Fibroblast of peridontal ligament (primary cell): ENCODE results near the gene CEP72.
"Not testable (repeated sequence)": the region's sequence is repeated elsewhere in the genome, so short reads cannot be mapped to it uniquely, and the experiment has no call there.

Source experiments
- DNase-seq: peaks from one replicate; pipeline ENCODE4 v3.0.0-alpha.2; 2010; ENCODE audit errors: extremely low read depth

The CEP72 gene

DNA sequence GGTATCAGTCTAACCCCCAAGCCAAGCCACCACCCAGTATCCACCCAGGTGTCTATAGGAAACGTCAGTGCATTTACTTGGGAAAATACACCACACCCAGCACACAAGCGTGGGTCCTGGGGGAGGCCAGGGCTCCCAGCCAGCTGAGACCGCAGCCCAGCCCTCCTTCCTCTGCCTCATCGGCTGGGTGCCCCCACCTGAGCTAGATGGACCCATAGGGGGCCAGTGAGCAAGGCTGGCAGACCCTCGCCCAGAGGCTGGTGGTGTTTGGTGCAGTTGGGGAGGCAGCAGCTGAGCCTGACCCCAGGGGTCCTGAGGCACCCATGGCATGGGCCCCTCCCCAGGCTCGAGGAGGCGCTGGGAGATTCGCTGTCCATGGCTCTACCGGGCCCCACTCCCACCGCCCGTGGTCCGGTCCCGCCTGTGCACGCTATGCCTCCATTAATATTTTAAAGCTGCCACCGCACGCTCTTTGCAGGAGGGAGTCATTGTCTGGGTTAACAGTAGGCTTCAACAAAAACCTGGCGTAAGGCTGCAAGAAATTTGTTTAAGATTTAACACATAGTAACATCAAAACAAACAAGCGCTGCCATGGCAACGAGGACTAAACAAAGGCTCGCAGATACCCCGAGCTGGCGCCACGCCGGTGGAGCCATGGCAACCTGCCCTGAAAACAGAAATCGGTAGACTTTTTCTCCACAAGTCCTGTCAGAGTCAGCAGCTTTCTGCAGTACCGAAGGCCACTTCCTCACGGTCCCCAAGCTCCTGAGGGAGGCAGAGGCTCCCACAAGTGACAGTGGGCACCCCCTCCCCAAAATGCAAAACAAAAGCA is 60.4 kb downstream of the CEP72 start:
- DNase-seq = peak; percentile 76

- DNase-seq = no peak
These were observed 61.2 kb downstream of the CEP72 start for GRCh38 chr5:673161-673830.

- DNase-seq = no peak
These were observed 61.9 kb downstream of the CEP72 start for GRCh38 chr5:673831-674629.

- DNase-seq = no peak
These were observed 62.5 kb downstream of the CEP72 start for GRCh38 chr5:674630-675011.

- no peak for DNase-seq
These were observed 63.2 kb downstream of the CEP72 start for GRCh38 chr5:675111-675870.

DNA sequence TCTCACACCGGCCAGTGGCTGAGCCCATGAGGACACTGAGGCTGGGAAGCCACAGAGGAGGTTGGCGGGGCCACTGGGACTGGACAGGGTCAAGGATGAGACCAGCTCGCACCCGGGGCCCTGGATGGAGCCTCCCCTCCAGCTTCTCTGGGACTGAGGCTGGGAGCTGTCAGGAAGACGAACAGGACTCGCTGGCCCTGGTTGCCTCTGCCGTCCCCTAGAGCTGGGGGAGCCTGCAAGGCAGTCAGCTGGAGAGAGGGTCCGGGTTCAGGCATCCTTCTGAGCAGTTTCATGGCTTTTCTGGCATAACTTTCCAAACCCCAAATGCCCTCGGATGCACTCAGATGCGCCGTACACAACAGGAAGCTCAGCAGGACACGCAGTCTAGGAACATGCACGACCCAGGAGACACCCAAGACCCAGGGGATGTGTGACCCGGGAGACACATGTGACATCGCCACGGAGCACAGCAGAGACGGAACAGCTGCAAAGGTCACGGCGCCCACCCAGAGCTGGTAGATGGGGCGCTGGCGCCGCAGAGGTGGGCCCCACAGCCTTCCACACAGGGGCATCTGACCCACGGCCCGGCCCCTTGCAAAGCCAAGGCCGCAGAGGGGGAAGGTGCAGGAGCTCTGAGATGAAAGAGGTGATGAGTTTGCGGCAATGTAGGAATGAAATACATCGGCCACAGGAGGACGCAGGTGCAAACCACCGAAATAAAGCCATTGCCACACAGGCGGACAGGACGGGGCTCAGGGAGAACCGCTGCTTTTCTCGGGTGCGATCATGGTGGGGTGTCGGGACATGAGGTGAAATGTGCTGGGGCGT is 63.9 kb downstream of the CEP72 start:
- DNase-seq = no peak

GRCh38 chr5:676699-677076 is 64.5 kb downstream of the CEP72 start:
- DNase-seq = no peak

GRCh38 chr5:677131-678101 is 65.3 kb downstream of the CEP72 start:
- no peak for DNase-seq

DNA sequence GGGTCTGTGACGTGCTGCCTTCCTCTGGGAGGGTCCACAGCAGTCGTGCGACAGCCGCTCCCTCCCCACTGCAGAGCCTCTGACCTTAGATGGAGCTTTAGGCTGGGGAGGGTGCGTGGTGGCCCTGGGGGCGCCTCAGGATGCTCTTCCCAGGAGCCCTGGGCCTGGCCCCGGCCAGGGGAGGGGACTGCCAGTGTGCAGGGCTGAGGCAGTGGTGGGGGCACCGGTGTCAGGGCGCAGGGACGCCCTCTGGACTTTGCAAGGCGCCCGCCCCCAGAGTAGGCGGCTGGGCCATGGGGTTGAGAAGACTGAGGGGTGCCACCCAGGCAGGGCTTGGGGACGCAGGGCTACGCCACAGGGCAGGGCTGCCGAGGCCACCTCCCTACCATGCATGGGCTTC is 66.4 kb downstream of the CEP72 start:
- not testable (repeated sequence) for DNase-seq

DNA sequence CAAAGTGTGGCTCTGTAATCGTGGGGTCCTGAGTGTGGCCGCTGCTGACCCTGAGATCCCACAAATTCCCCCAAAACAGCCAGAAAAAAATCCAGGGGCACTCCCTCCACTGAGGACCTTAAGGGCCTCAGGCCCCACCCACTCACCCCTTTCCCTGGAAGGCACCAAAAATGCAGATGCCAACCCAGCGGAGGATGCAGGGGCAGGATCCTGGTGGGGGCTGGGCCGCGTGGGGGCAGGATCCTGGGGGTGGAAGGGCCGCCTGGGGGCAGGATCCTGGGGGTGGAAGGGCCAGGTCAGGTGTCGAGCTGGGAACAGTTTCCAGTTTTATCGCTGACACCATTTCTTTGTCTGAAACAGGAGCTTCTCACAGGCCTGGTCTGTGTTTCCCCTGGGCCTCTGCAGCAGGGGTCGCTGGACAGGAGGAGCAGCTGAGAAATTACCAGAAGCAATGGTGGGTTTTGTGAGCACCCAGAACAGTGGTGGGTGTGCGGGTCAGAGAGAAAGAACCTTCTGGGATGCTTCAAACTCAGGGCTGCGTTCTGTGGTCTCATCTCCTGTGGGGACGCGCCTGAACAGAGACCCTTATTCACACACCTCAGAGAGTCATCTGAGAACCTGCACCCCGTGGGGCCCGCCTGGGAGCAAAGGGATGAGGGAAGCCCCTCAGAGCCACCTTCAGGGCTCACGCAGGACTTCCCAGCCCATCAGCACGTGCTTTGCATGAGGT is 67.2 kb downstream of the CEP72 start:
- not testable (repeated sequence) for DNase-seq

- DNase-seq = not testable (repeated sequence)
These were observed 68.1 kb downstream of the CEP72 start for GRCh38 chr5:680118-680795.

- DNase-seq = not testable (repeated sequence)
These were observed 68.7 kb downstream of the CEP72 start for GRCh38 chr5:680836-681235.

DNA sequence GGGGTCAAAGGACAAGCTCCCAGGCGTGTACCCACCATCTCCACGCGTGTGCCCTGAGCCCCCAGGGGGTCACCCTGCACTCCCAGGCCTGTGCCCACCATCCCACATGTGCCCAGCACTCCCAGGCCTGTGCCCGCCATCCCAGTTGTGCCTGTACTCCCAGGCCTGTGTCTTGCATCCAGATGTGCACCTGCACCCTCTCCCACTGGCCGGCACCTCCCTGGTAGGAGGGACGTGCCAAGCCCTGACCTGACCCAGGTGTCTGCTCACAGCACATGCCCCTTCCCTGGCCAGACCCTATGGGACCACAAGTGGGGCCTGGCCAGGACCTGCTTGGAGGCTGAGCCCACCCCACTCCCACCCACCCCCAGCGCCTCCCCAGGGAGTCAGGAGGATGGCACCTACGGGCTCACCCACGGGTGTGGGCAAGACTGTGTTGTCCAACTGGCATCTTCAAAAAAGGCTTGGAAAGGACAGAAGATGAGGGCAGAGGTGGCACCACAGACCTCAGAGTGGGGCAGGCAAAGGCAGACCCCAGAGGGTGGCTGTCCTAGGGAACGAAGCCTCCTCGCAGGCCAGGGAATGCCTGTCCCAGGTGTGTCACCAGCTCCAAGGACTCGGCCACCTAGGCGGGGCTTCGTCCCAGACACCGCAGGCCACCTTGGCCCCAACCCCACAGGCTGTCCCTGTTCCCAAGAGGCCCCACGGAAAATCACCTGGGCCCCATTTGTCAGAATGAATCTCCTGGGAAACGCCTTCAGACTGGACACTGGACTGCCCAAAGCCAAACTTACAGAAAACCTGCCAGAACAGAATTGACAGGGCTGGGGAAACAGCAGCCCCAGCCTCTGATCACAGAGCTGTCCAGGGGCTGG is 69.4 kb downstream of the CEP72 start:
- not testable (repeated sequence) for DNase-seq

DNA sequence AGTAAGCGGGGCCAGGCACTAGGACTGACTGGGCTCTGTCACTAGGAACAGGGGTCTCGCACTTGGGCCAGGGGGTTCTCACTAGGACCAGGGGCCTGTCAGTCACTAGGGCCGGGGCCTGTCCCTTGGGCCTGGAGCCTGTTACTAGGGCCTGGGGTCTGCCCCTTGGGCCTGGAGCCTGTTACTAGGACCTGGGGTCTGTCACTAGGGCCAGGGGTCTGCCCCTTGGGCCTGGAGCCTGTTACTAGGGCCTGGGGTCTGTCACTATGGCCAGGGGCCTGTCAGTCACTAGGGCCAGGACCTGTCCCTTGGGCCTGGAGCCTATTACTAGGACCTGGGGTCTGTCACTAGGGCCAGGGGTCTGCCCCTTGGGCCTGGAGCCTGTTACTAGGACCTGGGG is 70.1 kb downstream of the CEP72 start:
- not testable (repeated sequence) for DNase-seq

DNA sequence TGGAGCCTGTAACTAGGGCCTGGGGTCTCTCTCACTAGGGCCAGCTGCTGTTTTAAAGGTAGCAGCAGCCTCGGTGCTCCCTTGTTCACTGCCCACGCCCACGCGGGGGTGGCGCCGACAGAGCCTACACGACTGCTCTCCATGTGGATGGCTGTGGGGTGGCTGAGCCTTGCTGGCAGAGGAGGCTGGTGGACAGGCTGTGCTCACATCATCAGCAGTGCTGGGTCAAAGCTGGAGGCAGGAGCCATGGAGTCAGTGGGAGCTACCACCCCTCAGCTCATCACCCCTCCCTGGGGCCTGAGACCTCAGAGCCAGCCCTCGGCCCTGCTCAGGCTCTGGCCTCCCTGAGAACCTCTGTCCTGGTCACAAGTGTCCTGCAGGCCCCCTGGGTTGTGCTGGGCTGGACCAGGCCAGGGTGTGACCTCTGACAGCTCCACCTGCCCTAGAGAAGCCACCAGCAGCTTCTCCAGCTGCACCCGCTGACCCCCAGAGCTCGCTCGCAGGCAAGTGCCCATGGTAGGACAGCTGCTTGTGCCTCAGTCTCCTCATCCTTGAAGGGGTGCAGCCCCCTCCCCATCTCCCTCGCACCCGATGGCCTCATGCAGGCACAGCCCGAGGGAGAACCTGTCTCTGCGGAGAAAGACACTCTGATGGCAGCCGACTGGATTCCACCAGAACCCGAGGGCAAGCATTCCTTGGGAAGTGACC is 70.7 kb downstream of the CEP72 start:
- DNase-seq = not testable (repeated sequence)

DNA sequence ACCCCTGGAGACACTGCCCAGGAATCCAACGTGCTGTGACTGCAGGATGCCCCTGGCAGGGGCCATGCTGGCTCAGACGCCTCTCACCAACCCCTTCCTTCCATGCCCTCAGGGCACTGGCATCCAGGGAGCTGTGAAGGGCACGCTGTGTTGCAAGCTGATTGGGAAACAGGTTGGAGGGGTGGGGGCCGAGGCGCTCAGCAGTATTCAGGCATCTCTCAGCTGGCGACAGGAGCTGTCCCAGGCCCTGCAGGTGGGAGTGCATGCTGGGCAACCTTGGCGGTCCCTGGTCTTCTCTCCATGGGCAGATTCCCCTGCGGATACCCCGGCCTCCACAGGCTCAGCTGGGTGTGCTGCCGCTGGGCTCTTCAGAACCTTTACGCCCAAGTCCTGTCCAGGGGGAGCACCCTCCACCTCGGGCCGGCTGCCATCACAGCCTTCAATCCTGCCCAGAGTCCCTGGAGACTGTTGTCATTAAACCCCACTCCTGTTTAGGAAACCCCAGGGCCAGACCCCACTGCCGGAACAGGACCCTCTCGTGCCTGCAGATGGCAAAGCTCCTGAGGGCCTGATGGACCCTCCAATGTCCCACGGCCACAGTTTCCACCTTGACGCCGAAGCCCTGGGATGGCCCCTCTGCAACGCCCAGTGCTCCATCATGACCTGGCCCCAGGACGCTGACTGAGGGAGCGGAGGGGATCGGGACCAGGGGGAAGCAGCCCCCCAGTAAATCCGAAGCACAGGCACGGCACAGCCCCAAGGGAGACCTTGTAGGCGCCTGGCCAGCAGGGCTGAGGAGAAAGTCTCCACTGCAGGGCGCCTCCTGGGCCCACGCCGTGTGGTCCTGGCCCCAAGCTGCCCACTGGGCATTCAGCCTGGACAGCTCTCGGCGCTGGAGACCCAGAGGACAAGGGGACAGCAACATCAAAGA is 71.7 kb downstream of the CEP72 start:
- no peak for DNase-seq
